Nephron (organoid): ENCODE results near the gene ASTN1.

Experiments used
- H3K27ac Mint-ChIP-seq, 3 experiments: 2 replicates each; pipeline ENCODE4 v1.8.0; 2020; ENCODE audit warnings: mixed read lengths in 3 of 3, mild to moderate bottlenecking in 2 of 3, moderate library complexity in 1 of 3
- H3K27me3 Mint-ChIP-seq: 2 replicates; pipeline ENCODE4 v1.8.0; 2021; ENCODE audit warnings: low read depth, mild to moderate bottlenecking, moderate library complexity, mixed read lengths
- H3K36me3 Mint-ChIP-seq: 2 replicates; pipeline ENCODE4 v1.8.0; 2020; ENCODE audit warnings: low read depth, mixed read lengths
- H3K4me1 Mint-ChIP-seq: 2 replicates; pipeline ENCODE4 v1.8.0; 2020; ENCODE audit warnings: mixed read lengths
- H3K4me3 Mint-ChIP-seq, 3 experiments: 2 replicates each; pipeline ENCODE4 v1.8.0; 2020; ENCODE audit warnings: mild to moderate bottlenecking in 3 of 3, mixed read lengths in 3 of 3, moderate library complexity in 2 of 3
- H3K9me3 Mint-ChIP-seq: 2 replicates; pipeline ENCODE4 v1.8.0; 2020; ENCODE audit warnings: mixed read lengths
- TF ChIP-seq, protein P1 (sequence below), 3 experiments: fragments of 200-600 bp; sonication (generic); IDR thresholded peaks; one replicate each; pipeline ENCODE4 v1.5.0; 2021; ENCODE audit warnings: antibody characterized with exemption in 3 of 3; ENCODE audit not compliant: unreplicated experiment in 3 of 3

The ASTN1 gene

DNA sequence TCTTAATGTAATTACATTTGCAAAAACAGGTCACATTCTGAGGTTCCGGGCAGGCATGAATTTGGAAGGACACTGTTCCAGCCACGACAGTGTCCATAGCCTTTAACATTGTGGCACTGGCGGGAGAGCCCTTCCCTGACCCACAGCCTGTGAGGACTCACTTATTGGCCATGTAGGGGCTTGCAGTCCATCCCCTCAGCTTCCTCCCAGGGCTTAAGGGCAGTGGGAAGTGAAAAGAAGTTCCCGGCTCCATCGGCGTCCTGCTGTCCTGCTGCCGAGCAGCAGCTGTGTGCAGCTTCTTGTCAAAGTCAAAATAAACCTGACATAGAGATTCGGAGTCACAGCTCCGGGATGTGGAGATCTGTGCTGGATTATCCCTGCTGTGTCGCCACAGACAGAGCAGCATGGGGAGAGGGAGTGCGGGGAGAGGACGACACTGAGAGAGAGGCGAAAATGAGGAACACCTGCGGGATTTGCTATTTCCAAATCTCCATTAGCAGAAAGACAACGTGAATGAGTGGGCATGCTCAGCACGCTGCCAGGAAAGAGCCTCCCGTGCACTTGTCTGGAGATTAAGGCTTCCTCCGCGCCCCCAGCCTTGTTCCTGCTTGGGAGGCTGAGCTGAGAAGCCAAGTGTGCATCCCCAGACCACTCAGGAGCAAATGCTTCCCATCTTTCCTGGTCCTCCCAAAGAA, 260.3 kb downstream of the ASTN1 start:
- peaks cover 34% of the 10 kb centered on the region for H3K4me1 Mint-ChIP-seq
- H3K27ac Mint-ChIP-seq = no peak overlapping the region
- H3K36me3 Mint-ChIP-seq = no peaks in the 10 kb centered on the region
- no peaks in the 10 kb centered on the region for H3K9me3 Mint-ChIP-seq
- TF ChIP-seq, protein P1, sequence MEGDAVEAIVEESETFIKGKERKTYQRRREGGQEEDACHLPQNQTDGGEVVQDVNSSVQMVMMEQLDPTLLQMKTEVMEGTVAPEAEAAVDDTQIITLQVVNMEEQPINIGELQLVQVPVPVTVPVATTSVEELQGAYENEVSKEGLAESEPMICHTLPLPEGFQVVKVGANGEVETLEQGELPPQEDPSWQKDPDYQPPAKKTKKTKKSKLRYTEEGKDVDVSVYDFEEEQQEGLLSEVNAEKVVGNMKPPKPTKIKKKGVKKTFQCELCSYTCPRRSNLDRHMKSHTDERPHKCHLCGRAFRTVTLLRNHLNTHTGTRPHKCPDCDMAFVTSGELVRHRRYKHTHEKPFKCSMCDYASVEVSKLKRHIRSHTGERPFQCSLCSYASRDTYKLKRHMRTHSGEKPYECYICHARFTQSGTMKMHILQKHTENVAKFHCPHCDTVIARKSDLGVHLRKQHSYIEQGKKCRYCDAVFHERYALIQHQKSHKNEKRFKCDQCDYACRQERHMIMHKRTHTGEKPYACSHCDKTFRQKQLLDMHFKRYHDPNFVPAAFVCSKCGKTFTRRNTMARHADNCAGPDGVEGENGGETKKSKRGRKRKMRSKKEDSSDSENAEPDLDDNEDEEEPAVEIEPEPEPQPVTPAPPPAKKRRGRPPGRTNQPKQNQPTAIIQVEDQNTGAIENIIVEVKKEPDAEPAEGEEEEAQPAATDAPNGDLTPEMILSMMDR (IDR thresholded peaks at IDR 0.05; ENCODE audit: unreplicated experiment in 3 of 3) = no peak
- H3K27me3 Mint-ChIP-seq = peaks cover 33% of the 10 kb centered on the region
- peak overlapping the region in 2 of 3 experiments; percentile 12 to 53 for H3K4me3 Mint-ChIP-seq

GRCh38 chr1:176903474-176903873, 261.0 kb downstream of the ASTN1 start:
- Mint-ChIP-seq H3K4me3 (no peak overlapping the region), H3K9me3 (no peaks in the 10 kb centered on the region), H3K4me1 (peaks cover 42% of the 10 kb centered on the region), H3K36me3 (no peaks in the 10 kb centered on the region), H3K27me3 (peaks cover 33% of the 10 kb centered on the region), H3K27ac (no peak overlapping the region)
- TF ChIP-seq, protein P1 (IDR thresholded peaks at IDR 0.05; ENCODE audit: unreplicated experiment in 3 of 3) = no peak

- Mint-ChIP-seq H3K4me1 (peaks cover 48% of the 10 kb centered on the region), H3K9me3 (no peaks in the 10 kb centered on the region), H3K4me3 (no peak overlapping the region), H3K27me3 (peaks cover 39% of the 10 kb centered on the region), H3K27ac (no peak overlapping the region), H3K36me3 (no peaks in the 10 kb centered on the region)
- TF ChIP-seq, protein P1 (IDR thresholded peaks at IDR 0.05; ENCODE audit: unreplicated experiment in 3 of 3) = no peak
Measured at GRCh38 chr1:176899321-176899720, 265.2 kb downstream of the ASTN1 start.

DNA sequence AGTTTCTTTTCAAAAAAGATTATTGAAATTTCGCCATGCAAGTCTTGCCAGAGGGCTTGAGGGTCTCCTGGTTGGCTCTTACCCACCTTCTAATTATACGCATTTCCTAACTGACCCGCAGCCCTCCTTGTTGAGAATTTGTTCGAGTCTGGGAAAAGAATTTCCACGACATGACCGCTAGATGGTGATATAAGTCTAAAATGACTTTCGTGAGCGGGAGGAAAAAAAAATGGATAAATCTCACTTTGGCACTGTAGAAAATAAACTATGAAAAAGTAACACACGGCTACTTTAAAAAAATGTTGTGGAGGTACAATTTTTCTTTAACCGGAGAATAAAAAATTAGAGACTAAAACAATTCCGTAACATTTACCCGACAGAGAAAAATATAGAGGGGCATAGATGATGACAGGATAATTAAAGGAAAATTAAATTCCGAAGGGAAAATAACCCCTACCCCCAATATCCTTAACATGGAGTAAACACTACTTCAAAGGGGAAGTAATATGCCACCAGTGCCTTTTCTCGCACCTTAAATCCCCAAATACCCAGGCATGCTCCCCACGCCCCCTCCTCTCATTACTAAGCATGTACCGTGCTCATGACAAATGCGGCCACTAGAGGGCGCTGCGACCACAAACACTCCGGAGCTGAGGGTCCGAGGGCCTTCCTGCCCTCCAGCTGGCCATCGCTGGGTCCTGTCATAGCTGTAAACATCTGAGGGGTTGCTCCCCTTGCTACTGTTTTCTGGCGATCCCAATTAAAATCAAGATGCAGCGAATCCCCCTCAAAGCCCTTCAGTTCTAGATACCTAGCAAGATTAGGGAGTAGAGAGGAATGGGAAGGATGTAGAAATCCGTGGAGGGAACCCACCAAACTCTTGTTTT, 266.9 kb downstream of the ASTN1 start:
- Mint-ChIP-seq H3K9me3 (no peaks in the 10 kb centered on the region), H3K4me3 (peak overlapping the region; percentile 71 to 78 (median 78)), H3K36me3 (no peaks in the 10 kb centered on the region), H3K27ac (no peak overlapping the region), H3K4me1 (peaks cover 35% of the 10 kb centered on the region), H3K27me3 (peaks cover 33% of the 10 kb centered on the region)
- TF ChIP-seq, protein P1 (IDR thresholded peaks at IDR 0.05; ENCODE audit: unreplicated experiment in 3 of 3) = peak; percentile 86 to 93 (median 88)

DNA sequence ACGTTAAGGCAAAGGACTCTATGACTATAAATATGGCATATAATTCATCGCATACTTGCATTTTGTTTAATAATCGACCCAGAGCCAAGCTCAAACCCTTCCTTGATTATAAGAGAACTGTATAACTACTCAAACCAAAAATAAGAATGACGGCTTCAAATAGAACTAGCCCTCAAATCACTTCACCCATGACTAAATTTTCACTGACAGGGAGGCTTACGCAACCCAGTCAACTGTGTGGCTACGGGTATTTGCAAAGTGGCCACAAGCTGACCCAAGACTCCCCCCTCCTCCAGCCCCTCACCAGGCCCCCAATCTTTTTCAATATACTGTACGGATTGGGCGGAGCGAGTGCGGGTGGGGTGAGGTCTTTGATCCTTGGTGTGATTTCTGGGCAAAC, 268.3 kb downstream of the ASTN1 start:
- H3K36me3 Mint-ChIP-seq = no peaks in the 10 kb centered on the region
- H3K4me1 Mint-ChIP-seq = peaks cover 35% of the 10 kb centered on the region
- H3K27me3 Mint-ChIP-seq = peaks cover 33% of the 10 kb centered on the region
- no peak overlapping the region for H3K4me3 Mint-ChIP-seq
- no peak overlapping the region for H3K27ac Mint-ChIP-seq
- no peaks in the 10 kb centered on the region for H3K9me3 Mint-ChIP-seq
- TF ChIP-seq, protein P1 (IDR thresholded peaks at IDR 0.05; ENCODE audit: unreplicated experiment in 3 of 3) = no peak
